Measurements from ENCODE around the gene LAPTM5. TPM values are rescaled to one million over a fixed set of nuclear protein-coding genes. Genes with fewer than 3 reads are reported as not detected.

LAPTM5 gene
- total and polyA plus RNA-seq, 2 of the 8 experiments (the other 6 are each of a cell fraction or from before 2014, with no cell fraction given): 0.37 to 1.4 TPM

GRCh38 chr1:30780409-30780808 is 22.8 kb upstream of the LAPTM5 start:
- Histone ChIP-seq H3K4me1 (replicated peaks in 1 of 4; ENCODE audit: control insufficient read depth in 3 of 4, insufficient read depth in 4 of 4, low read length in 3 of 4) (peaks cover 0 to 4% (median 2%) of the 10 kb centered on the region in 4 experiments; a peak in 4 of 7 replicates), H2AK5ac (ENCODE audit: low read depth, low read length) (no peak overlapping the region), H3K79me1 (ENCODE audit: low read depth, low read length) (no peaks in the 10 kb centered on the region), H4K91ac (replicated peaks; ENCODE audit: insufficient read length, low read length) (no peak overlapping the region), H2BK12ac (ENCODE audit: low read depth, low read length) (no peak overlapping the region), H3K56ac (replicated peaks; ENCODE audit: insufficient read length, low read depth, low read length) (no peak overlapping the region), H2AFZ (ENCODE audit: low read length) (no peak overlapping the region), H3K9me3 (ENCODE audit: insufficient read depth in 2 of 2, low read depth in 1 of 2, low read length in 1 of 2) (no peaks in the 10 kb centered on the region), H3K27ac (ENCODE audit: low read depth, low read length) (no peak overlapping the region), H4K20me1 (replicated peaks in 1 of 2; ENCODE audit: control insufficient read depth in 1 of 2, insufficient read depth in 2 of 2, low read length in 2 of 2) (no peaks in the 10 kb centered on the region), H3K36me3 (ENCODE audit: control insufficient read depth in 2 of 4, insufficient read depth in 4 of 4, low read length in 3 of 4) (no peaks in the 10 kb centered on the region), H4K5ac (ENCODE audit: insufficient read length, low read depth, low read length) (no peak overlapping the region), H3K23me2 (ENCODE audit: low read depth, low read length) (no peaks in the 10 kb centered on the region), H3K9ac (replicated peaks in 1 of 4; ENCODE audit: extremely low read depth in 1 of 4, low read depth in 3 of 4, low read length in 3 of 4) (no peak overlapping the region), H2BK15ac (ENCODE audit: low read length) (no peak overlapping the region), H3K4me3 (ENCODE audit: extremely low read depth in 1 of 4, insufficient read depth in 2 of 4, low read depth in 3 of 4, low read length in 4 of 4) (no peak overlapping the region), H3K4ac (replicated peaks; ENCODE audit: insufficient read length, low read depth, low read length) (no peak overlapping the region), H3K18ac (ENCODE audit: extremely low read depth, low read length) (no peak overlapping the region), H2BK120ac (replicated peaks; ENCODE audit: low read depth, low read length) (no peak overlapping the region), H2BK5ac (ENCODE audit: low read depth, low read length) (no peak overlapping the region), H3K23ac (ENCODE audit: insufficient read length) (no peak overlapping the region), H4K8ac (ENCODE audit: extremely low read depth, insufficient read depth, low read length) (no peak overlapping the region), H3K14ac (ENCODE audit: insufficient read length) (no peak overlapping the region), H3K27me3 (replicated peaks in 1 of 4; ENCODE audit: control insufficient read depth in 3 of 4, extremely low read depth in 1 of 4, insufficient read depth in 3 of 4, low read length in 3 of 4) (no peaks in the 10 kb centered on the region), H2BK20ac (ENCODE audit: low read length) (no peak overlapping the region), H3K4me2 (ENCODE audit: insufficient read depth in 1 of 2, low read depth in 2 of 2, low read length in 2 of 2) (no peak overlapping the region), H3K79me2 (ENCODE audit: control insufficient read depth in 1 of 2, insufficient read depth in 2 of 2, low read length in 2 of 2) (no peaks in the 10 kb centered on the region)
- WGBS, 2 experiments (ENCODE audit: extremely low coverage in 1 of 2, insufficient coverage in 1 of 2, insufficient read length in 1 of 2, insufficient replicate concordance in 2 of 2, low coverage in 1 of 2, low lambda C conversion rate in 2 of 2, missing lambda C conversion rate in 1 of 2): 69% methylated on average over 5 of the region's 5 CpGs; no CpG with 5 or more reads in 1 of the 2 experiments
- DNase-seq (ENCODE audit: low read depth in 1 of 2, low spot score in 2 of 2) (no peak), FAIRE-seq (no peak)
- ChIA-PET CTCF (ENCODE audit: partially characterized antibody) (interaction anchor here (0.9 to 51.2 kb wide), 10 partner anchors 10 to 200 kb away, joined by 3 to 1640 read pairs (median 14); partner anchors contain the start of genes LAPTM5, MATN1 and SDC3), POLR2A (ENCODE audit: partially characterized antibody) (interaction anchor here (1.1 to 1.2 kb wide), 2 partner anchors 61 to 150 kb away, joined by 4 to 6 read pairs; no protein-coding TSS in a partner anchor)
- TF ChIP-seq KDM1A (IDR thresholded peaks at IDR 0.05; ENCODE audit: borderline replicate concordance, low read length) (no peak), KDM5A (IDR thresholded peaks at IDR 0.05; ENCODE audit: low read length) (no peak), SP1 (IDR thresholded peaks at IDR 0.05; ENCODE audit: low read depth, low read length) (no peak), YY1 (IDR thresholded peaks at IDR 0.05; ENCODE audit: low read depth, low read length) (no peak), CREB1 (IDR thresholded peaks at IDR 0.05) (no peak), BRCA1 (IDR thresholded peaks at IDR 0.05; ENCODE audit: low read depth, low read length) (no peak)
